H9 (cell line): ENCODE measurements around the gene ERN1. TPM values are rescaled to one million over a fixed set of nuclear protein-coding genes. Genes with fewer than 3 reads are reported as not detected.

Experiments used
- DNase-seq: peaks from one replicate; pipeline ENCODE4 v3.0.0-alpha.2; 2017
- H2AFZ ChIP-seq: one replicate; pipeline ENCODE4 v1.6.1; 2013; ENCODE audit warnings: mild to moderate bottlenecking, low read length, control low read depth, moderate library complexity
- H2AK5ac ChIP-seq: 2 replicates; pipeline ENCODE4 v1.6.1; 2013; ENCODE audit warnings: low read length, control low read depth, mixed read lengths; ENCODE audit not compliant: insufficient read length
- H2BK120ac ChIP-seq: one replicate; pipeline ENCODE4 v1.6.1; 2013; ENCODE audit warnings: low read depth, mild to moderate bottlenecking, low read length, control low read depth, inconsistent platforms; ENCODE audit not compliant: poor library complexity, severe bottlenecking
- H2BK12ac ChIP-seq: 2 replicates; pipeline ENCODE4 v1.6.1; 2013; ENCODE audit warnings: low read length, control low read depth, mixed read lengths, low read depth; ENCODE audit not compliant: insufficient read length
- H2BK15ac ChIP-seq: 2 replicates; pipeline ENCODE4 v1.6.1; 2013; ENCODE audit warnings: low read depth, low read length, control low read depth
- H2BK20ac ChIP-seq: one replicate; pipeline ENCODE4 v1.6.1; 2013; ENCODE audit warnings: low read depth, mild to moderate bottlenecking, low read length, control low read depth, inconsistent platforms; ENCODE audit not compliant: poor library complexity, severe bottlenecking
- H2BK5ac ChIP-seq: 2 replicates; pipeline ENCODE4 v1.6.1; 2013; ENCODE audit warnings: low read length, control low read depth, mixed read lengths; ENCODE audit not compliant: insufficient read length
- H3K14ac ChIP-seq: 2 replicates; pipeline ENCODE4 v1.6.1; 2013; ENCODE audit warnings: low read length, control low read depth; ENCODE audit not compliant: insufficient read depth
- H3K18ac ChIP-seq: 2 replicates; pipeline ENCODE4 v1.6.1; 2013; ENCODE audit warnings: low read depth, mild to moderate bottlenecking, mixed read lengths, low read length, control low read depth; ENCODE audit not compliant: insufficient read length
- H3K23ac ChIP-seq: 2 replicates; pipeline ENCODE4 v1.6.1; 2013; ENCODE audit warnings: low read length, control low read depth, mixed read lengths, low read depth; ENCODE audit not compliant: insufficient read length
- H3K23me2 ChIP-seq: 2 replicates; pipeline ENCODE4 v1.6.1; 2013; ENCODE audit warnings: low read depth, mild to moderate bottlenecking, mixed read lengths, low read length, control low read depth; ENCODE audit not compliant: insufficient read length, poor library complexity, severe bottlenecking
- H3K27ac ChIP-seq: 2 replicates; pipeline ENCODE4 v1.5.1; 2013; ENCODE audit warnings: low read length, control low read depth, mixed read lengths, low read depth; ENCODE audit not compliant: insufficient read length
- H3K27me3 ChIP-seq: 2 replicates; pipeline ENCODE4 v1.6.1; 2013; ENCODE audit warnings: low read length, control low read depth, inconsistent platforms; ENCODE audit not compliant: insufficient read depth
- H3K4ac ChIP-seq: 2 replicates; pipeline ENCODE4 v1.6.1; 2013; ENCODE audit warnings: low read depth, mild to moderate bottlenecking, control low read depth, inconsistent platforms, low read length, moderate library complexity
- H3K4me1 ChIP-seq: 2 replicates; pipeline ENCODE4 v1.6.1; 2013; ENCODE audit warnings: low read length, control low read depth, inconsistent platforms; ENCODE audit not compliant: insufficient read depth
- H3K4me2 ChIP-seq: 2 replicates; pipeline ENCODE4 v1.6.1; 2013; ENCODE audit warnings: low read length, control low read depth, mixed read lengths; ENCODE audit not compliant: insufficient read length, insufficient read depth
- H3K56ac ChIP-seq: 2 replicates; pipeline ENCODE4 v1.6.1; 2013; ENCODE audit warnings: low read depth, mild to moderate bottlenecking, mixed read lengths, low read length, control low read depth; ENCODE audit not compliant: insufficient read length
- H3K79me1 ChIP-seq: 2 replicates; pipeline ENCODE4 v1.6.1; 2013; ENCODE audit warnings: low read depth, mild to moderate bottlenecking, moderate library complexity, low read length, control low read depth, inconsistent platforms; ENCODE audit not compliant: insufficient read depth, poor library complexity, severe bottlenecking
- H3K79me2 ChIP-seq: 2 replicates; pipeline ENCODE4 v1.6.1; 2013; ENCODE audit warnings: low read length, control low read depth, inconsistent platforms; ENCODE audit not compliant: insufficient read depth
- H3K9ac ChIP-seq: 2 replicates; pipeline ENCODE4 v1.6.1; 2013; ENCODE audit warnings: low read length, control low read depth, mixed read lengths; ENCODE audit not compliant: insufficient read length; ENCODE audit errors: extremely low read depth
- H3K9me3 ChIP-seq: one replicate; pipeline ENCODE4 v1.6.1; 2013; ENCODE audit warnings: low read depth, low read length, inconsistent platforms; ENCODE audit not compliant: control insufficient read depth
- H3T11ph ChIP-seq: one replicate; pipeline ENCODE4 v1.6.1; 2013; ENCODE audit warnings: mild to moderate bottlenecking, low read length, control low read depth, inconsistent platforms
- H4K20me1 ChIP-seq: one replicate; pipeline ENCODE4 v1.6.1; 2013; ENCODE audit not compliant: control insufficient read depth, insufficient read length, insufficient read depth
- H4K5ac ChIP-seq: 2 replicates; pipeline ENCODE4 v1.6.1; 2013; ENCODE audit warnings: low read depth, mild to moderate bottlenecking, mixed read lengths, low read length, control low read depth; ENCODE audit not compliant: insufficient read length
- H4K8ac ChIP-seq: replicated peaks from 2 replicates; pipeline ENCODE4 v1.6.1; 2013; ENCODE audit warnings: low read length, control low read depth, mixed read lengths, low read depth; ENCODE audit not compliant: insufficient read length
- H4K91ac ChIP-seq: 2 replicates; pipeline ENCODE4 v1.6.1; 2013; ENCODE audit warnings: low read depth, mild to moderate bottlenecking, moderate library complexity, mixed read lengths, low read length, control low read depth; ENCODE audit not compliant: insufficient read length
- H3K27ac Mint-ChIP-seq, 3 experiments: 2 replicates in 2 of 3; 3 replicates in 1 of 3; pipeline ENCODE4 v1.8.0; 2020 to 2021; ENCODE audit warnings: mixed read lengths in 3 of 3, mild to moderate bottlenecking in 1 of 3, moderate library complexity in 1 of 3
- H3K27me3 Mint-ChIP-seq: 2 replicates; pipeline ENCODE4 v1.8.0; 2021; ENCODE audit warnings: low read depth, mild to moderate bottlenecking, moderate library complexity, mixed read lengths
- H3K36me3 Mint-ChIP-seq, 3 experiments: 2 replicates in 2 of 3; 3 replicates in 1 of 3; pipeline ENCODE4 v1.8.0; 2020 to 2021; ENCODE audit warnings: low read depth in 3 of 3, mixed read lengths in 3 of 3; ENCODE audit not compliant: insufficient read depth in 1 of 3
- H3K4me1 Mint-ChIP-seq, 2 experiments: 2 replicates each; pipeline ENCODE4 v1.8.0; 2020; ENCODE audit warnings: mixed read lengths in 2 of 2
- H3K4me3 Mint-ChIP-seq, 2 experiments: 2 replicates in 1 of 2; 3 replicates in 1 of 2; pipeline ENCODE4 v1.8.0; 2020 to 2021; ENCODE audit warnings: mild to moderate bottlenecking in 2 of 2, mixed read lengths in 2 of 2, moderate library complexity in 1 of 2
- H3K9me3 Mint-ChIP-seq, 2 experiments: 2 replicates in 1 of 2; 3 replicates in 1 of 2; pipeline ENCODE4 v1.8.0; 2020; ENCODE audit warnings: mild to moderate bottlenecking in 2 of 2, mixed read lengths in 2 of 2, moderate library complexity in 1 of 2
- WGBS: extraction: QIAGEN DNeasy Blood & Tissue Kit; methylation state at CpG from one replicate; pipeline ENCODE4 v1.1.7; 2013; ENCODE audit warnings: missing lambda C conversion rate, low lambda C conversion rate, mixed read lengths; ENCODE audit not compliant: insufficient read length; ENCODE audit errors: extremely low coverage; 5-methylcytosine and 5-hydroxymethylcytosine counted together
- total RNA-seq: library from RNA; stranded (reverse); gene quantifications from 2 replicates; pipeline ENCODE4 v1.2.1, GENCODE V29; 2021
- TF ChIP-seq, protein P1 (sequence below): fragments of 200-600 bp; sonication (generic); conservative IDR thresholded peaks from 3 replicates; pipeline ENCODE4 v1.8.0; 2021; ENCODE audit warnings: antibody characterized with exemption, mild to moderate bottlenecking

The ERN1 gene
- total RNA-seq, 1 experiment from 2014 or later: 5.0 TPM

DNA sequence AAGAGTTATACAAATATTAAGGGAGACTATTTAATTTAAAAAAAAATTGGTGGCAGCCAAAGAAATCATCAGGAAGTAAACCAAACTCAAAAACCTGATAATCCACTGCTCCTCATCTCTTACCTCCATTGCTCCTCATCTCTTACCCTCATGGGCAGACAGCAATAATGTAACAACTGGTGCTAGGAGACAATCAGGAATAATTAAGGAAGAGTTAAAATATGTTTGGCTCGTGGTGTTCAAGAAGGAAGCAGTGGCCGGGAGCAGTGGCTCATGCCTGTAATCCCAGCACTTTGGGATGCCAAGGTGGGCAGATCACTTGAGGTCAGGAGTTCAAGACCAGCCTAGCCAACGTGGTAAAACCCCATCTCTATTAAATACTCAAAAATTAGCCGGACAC lies 18.1 kb downstream of the ERN1 start:
- no peaks in the 10 kb centered on the region for H3K79me1 ChIP-seq
- no peak overlapping the region for H3K4ac ChIP-seq
- no peak overlapping the region for H3T11ph ChIP-seq
- H3K27me3 ChIP-seq: no peaks in the 10 kb centered on the region
- H2BK5ac ChIP-seq: no peak overlapping the region
- no peak overlapping the region for H2AFZ ChIP-seq
- no peak overlapping the region for H3K23ac ChIP-seq
- Mint-ChIP-seq H3K27me3 (no peaks in the 10 kb centered on the region), H3K27ac (no peak overlapping the region), H3K36me3 (no peaks in the 10 kb centered on the region), H3K4me1 (peaks cover 7 to 16% of the 10 kb centered on the region in 2 experiments), H3K9me3 (no peaks in the 10 kb centered on the region), H3K4me3 (no peak overlapping the region)
- H3K4me2 ChIP-seq: no peak overlapping the region
- no peak overlapping the region for H3K14ac ChIP-seq
- H3K9ac ChIP-seq: no peak overlapping the region
- no peak overlapping the region for H2BK15ac ChIP-seq
- H3K23me2 ChIP-seq: no peaks in the 10 kb centered on the region
- H2BK120ac ChIP-seq: no peak overlapping the region
- H3K9me3 ChIP-seq: no peaks in the 10 kb centered on the region
- TF ChIP-seq, protein P1, sequence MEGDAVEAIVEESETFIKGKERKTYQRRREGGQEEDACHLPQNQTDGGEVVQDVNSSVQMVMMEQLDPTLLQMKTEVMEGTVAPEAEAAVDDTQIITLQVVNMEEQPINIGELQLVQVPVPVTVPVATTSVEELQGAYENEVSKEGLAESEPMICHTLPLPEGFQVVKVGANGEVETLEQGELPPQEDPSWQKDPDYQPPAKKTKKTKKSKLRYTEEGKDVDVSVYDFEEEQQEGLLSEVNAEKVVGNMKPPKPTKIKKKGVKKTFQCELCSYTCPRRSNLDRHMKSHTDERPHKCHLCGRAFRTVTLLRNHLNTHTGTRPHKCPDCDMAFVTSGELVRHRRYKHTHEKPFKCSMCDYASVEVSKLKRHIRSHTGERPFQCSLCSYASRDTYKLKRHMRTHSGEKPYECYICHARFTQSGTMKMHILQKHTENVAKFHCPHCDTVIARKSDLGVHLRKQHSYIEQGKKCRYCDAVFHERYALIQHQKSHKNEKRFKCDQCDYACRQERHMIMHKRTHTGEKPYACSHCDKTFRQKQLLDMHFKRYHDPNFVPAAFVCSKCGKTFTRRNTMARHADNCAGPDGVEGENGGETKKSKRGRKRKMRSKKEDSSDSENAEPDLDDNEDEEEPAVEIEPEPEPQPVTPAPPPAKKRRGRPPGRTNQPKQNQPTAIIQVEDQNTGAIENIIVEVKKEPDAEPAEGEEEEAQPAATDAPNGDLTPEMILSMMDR: no peak
- H2AK5ac ChIP-seq: no peak overlapping the region
- H3K79me2 ChIP-seq: no peaks in the 10 kb centered on the region
- no peak overlapping the region for H2BK12ac ChIP-seq
- no peaks in the 10 kb centered on the region for H4K20me1 ChIP-seq
- H3K27ac ChIP-seq: no peak overlapping the region
- no CpG with 5 or more reads among the region's 4 CpGs for WGBS
- no peak overlapping the region for H2BK20ac ChIP-seq
- H4K91ac ChIP-seq: no peak overlapping the region
- H3K18ac ChIP-seq: no peak overlapping the region
- DNase-seq: no peak
- no peak overlapping the region for H3K56ac ChIP-seq
- H4K8ac ChIP-seq: no peak overlapping the region
- no peaks in the 10 kb centered on the region; the same call in 1 of the 2 replicates for H3K4me1 ChIP-seq
- no peak overlapping the region for H4K5ac ChIP-seq
